ENCODE results near the gene NUDCD3.
A peak's percentile ranks its signal among the peaks of the same experiment; 100 is the strongest.

Gene NUDCD3

DNA sequence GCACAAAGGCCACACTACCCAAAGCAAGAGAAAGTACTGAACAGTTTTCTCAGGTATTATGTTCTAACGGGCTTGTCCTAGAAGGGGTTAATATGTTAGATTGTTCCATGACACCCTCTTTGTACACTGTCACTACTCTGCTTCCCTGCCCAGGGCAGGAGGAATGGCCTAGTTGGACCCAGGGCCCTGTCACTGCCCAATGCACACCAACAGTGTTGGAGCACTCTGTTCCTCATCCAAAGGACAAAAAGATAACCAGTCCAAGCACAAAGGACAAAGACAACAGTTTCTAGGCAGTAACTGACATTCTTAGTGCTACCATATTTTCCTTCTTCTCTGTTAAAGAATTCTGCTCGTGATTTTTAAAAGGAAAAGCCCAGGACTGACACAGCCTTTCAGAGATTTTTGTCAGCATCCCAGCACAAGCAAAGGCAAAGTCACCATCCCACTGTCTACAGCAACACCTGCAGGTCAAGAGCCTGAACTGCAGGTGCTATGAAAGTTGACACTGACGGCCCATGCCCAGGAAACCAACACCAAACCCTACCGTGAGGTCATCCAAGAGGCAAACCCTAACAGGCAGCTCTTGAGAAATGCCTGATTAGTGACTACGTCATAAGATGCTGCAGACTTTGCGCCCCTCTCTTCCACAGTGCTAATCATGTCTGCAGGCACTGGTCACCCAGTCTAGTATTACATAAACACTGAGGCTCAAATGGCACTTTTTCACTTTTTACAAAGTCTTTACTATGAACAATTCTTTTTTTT lies 13.2 kb downstream of the NUDCD3 start:
- peak; percentile 62 for DNase-seq

DNA sequence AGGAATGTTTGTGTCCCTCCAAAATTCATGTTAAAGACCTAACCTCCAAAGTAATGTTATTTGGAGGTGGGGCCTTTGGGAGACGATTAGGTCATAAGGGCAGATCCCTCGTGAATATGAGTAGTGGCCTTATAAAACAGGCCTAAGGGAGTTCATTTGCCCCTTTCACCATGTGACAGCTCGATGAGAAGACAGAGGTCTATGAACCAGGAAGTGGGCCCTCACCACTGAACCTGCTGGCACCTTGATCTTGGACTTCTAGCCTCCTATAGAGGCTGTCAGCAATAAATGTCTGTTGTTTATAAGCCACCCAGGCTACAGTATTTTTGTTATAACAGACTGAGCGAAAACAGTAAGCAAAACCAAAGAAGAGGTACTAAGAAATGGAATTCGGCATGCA lies 14.1 kb downstream of the NUDCD3 start:
- no peak for DNase-seq

DNA sequence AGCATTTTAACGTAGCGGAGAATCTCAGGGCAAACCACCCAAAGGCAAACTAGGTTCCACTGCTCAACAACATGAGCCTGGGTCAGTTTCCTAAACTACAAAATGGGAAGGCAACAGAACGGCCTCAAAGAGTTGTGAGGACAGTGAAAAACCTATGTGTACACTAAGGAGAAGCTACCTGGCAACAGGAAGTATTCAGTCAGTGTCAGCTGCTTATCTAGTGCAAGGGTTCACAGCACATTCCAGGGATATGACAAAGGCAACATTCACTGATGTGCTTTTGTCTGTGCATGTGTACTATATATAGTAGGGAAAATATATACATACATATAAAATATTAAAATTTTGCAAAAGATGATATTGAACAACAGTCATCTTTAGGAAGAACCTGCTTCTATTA lies 17.2 kb downstream of the NUDCD3 start:
- DNase-seq, result no peak

DNA sequence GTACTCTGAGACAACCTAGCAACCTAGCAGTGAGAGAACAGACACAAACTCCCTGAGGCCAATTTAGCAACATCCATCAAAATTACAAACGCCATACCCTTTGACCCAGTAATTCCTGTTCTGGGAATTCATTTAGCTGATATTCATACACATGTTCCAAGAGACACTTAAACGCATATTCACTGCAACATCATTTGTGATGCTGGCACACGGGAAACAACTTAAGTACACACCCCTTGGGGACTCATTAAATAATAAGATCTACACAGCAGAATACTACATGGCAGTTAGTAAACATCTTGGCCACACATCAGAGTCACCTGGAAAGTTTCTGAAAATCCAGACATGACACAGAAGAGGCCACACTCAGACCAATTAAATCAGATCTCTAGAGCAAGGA lies 17.6 kb downstream of the NUDCD3 start:
- no peak for DNase-seq

DNA sequence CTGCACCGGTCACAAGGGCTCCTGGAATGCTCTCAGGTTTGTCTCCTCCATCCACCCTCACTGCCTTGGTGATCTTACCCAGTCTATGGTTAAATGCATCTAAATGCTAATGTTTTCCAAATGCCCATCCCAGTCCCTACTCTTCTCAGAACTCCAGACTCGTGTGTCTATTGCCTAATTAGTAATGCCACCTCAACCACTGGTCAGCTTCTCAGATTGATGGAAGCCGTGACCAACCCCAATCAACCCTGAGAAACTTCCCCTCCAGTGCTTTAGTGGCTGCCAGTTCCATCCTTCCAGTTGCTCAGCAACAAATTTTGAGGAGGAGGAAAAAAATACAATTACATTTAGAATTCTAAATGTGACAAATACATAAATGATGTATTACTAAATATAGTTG lies 18.6 kb downstream of the NUDCD3 start:
- no peak for DNase-seq

DNA sequence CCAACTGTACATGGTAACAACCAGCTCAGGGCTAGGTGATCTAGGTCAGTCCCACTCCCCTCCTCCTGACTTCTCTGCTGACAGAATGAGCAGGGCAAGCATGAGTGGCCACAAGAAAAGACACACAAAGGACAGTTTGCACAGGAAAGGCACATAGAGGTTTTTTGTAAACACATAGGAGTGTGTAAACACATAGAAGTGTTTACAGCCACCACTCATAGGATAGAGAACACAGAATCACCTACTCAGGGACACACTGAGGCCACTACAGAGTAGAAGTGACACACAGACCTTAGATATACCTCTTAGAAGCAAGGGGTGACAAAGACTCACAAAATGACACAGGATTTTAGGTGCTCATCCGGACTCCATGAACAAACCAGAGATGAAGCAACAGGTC lies 19.0 kb downstream of the NUDCD3 start:
- DNase-seq, result no peak

DNA sequence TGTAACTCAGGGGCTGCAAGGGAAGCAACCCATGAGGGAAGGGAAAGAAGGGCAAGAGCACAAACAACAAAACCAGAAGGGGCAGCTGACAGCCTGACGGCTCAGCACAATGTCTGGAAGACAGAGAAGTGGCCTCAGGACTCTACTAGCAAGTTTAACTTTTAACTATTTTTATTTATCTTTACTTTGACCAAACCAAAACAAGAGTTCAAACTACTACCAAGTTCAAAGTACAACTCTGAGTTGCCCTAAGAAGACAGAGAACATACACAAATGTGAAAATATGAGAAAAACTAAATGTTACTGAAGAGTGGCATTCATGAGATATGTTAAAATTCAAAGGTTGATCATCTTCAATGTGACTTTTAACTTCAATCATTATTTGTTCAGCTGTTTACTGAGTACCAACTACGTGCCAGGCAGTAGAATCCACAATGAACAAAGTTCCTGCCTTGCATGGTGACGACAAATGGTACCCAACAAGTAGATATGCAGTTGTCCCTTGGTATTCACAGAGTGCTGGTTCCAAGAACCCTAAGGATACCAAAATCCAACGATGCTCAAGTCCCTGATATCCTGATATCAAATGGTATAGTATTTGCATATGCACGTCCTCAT lies 19.7 kb downstream of the NUDCD3 start:
- no peak for DNase-seq

DNA sequence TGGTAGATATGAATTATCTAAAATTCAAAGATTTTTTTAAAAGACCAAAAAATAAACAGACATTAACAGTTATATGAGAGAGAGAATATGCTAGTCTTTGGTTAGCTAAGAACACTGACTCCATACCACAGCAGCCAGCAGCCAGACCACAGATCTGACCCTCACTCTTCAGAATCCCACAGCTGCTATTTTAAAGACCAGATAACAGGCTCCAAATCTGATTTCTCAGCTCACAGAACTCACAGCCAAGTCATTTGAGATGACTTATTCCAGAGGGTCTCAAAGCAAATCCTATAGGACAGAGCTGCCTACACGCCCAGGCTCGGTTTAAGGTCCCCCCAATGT lies 20.4 kb downstream of the NUDCD3 start:
- no peak for DNase-seq

DNA sequence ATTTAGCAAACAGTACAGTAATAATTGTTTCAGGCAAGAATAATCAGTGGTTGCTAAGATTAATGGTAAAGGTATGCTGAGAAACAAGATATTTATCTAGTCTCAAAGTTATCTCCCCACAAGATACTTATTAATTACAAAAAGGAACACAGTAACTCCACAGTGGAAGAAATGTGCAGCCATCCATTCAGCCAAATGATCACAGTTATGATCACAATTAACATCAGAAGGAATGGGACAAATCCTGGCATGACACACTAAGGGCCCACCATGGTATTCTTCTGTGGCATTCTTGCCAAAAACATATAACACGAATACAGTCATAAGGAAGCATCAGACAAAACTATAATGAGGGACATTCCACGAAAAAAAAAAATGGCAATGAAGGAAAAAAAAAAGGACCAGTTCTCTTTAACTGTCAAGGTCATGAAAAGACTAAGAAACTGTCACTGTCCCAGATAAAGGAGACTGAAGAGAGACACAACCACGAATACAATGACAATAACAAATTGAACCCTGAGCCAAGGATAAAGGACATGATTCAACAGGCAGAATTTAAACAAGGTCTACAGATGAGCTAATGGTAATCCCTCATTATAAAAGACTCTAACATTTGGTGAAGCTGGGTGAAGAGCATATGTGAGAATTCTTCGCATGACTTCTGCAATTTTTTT lies 20.9 kb downstream of the NUDCD3 start:
- no peak for DNase-seq

DNA sequence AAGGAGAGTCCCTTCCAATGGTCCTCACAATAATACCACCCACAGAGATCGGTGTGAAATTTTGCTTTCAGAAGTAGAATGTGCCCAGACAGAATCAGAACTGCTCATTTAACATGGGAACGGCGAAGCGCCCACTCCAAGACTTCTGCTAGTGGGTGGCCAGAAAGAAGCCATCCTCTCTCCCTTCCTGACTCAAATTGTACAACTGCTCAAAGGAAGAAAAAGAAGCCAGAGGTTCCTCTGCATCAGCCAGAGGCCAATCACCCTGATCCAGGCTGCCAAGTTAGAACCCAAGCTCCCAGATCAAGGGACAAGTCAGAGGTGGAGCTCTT lies 23.3 kb downstream of the NUDCD3 start:
- DNase-seq, result no peak

DNA sequence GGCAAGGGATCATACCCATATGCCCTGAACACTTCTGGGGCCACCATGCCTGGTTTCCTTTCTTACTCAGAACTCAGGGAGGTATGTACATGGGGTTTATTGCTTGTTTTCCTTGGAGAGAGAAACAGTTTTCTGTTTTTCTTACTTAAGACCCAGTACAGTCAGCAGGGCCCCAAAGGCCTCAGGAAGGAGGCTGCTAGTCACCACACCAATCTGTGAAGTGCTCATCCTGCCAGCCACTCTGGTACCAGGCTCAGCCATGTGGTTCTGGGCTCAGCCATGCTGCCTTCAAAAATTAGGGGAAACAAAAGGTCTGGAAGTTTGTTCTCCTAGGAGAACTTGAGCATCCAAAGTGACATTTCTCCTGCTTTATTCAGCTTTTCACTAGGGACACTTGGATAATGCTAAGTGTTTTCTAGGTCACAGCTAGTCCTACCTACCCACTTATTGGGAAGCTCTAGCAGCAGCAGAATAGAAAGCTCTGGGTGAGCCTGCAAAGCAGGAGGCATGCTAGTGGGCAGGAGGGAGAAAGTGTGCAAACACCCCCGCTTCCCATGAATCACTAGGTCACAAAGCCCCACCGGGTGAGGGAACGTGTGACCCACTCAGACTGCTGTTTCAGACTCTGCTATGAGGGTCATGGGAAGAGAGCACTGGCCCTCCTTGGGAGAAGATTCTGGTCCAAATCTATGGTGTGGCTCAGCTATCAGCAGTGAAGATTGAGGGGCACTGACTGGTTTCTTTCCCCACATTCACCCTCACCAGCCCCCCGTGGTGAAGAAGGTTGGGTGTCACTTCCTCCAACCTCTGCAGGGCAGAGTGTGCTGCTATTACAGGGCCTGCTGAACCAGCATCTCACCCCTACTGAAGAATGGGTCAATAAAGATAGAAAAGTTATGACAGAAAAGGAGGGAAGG lies 23.9 kb downstream of the NUDCD3 start:
- DNase-seq, result no peak

DNA sequence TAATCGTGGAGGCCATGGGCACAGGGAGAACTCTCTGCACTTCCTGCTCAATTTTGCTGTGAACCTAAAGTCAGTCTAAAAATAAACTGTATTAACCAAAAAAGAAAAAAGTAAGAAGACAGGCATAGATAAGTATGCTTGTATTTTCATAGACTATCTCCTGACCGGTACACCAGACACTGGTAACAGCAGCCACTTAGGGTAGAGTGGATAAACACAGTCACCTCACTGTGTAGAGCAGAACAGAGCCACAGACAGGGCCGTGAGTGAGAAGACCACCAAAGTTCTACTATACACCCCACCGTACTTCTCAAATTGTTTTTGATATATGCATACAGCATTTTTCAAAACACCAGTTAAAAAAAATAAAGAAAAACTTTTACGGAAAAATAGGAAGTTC lies 25.0 kb downstream of the NUDCD3 start:
- no peak for DNase-seq

DNA sequence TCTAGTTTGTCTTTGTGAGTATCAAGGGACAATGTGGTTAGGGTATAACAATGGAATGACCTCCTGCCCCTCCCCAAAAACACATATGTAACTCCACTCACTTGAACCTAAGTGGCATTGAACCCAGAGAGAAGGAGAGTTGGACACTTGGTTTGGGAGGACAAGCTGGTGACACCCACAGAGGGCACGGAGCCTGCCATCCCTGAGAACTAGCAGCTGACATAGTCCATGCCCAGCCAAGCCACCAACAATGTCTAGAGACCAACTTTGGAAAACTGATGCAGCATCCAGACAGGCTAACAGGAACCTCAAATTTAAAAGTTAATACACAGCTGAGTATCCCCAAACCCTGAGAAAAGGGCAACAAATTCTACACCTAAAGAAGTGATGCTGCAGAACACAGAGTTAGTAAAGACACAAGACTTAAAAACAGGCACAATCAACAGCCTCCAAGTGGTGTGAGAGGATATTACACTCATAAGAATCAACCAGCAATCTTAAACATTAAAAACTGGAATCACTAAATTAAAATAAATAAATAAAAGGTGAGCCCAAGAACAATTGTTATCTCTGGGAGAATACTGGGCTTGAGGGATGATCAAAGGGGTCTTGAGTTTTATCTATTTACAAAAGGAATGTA lies 27.2 kb downstream of the NUDCD3 start:
- no peak for DNase-seq

DNA sequence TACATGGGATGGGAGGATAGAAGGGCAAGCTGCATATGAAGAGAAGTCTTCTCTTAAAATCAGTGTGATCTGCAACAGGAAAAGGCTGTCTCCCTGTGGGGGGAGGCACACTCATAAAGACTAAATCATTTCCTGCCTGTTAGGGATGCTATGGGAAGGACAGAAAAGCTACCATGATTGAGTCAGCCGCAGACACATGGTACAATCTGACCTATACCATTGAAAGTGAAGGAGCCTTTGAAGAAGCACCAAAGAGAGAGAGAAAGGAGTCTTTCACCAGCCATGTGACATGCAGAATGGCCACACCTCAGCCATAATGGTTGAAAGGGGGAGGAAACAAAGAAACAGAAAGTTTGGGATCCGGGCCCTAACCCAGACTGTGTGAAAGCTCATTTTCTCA lies 29.1 kb downstream of the NUDCD3 start:
- peak; percentile 27 for DNase-seq

DNA sequence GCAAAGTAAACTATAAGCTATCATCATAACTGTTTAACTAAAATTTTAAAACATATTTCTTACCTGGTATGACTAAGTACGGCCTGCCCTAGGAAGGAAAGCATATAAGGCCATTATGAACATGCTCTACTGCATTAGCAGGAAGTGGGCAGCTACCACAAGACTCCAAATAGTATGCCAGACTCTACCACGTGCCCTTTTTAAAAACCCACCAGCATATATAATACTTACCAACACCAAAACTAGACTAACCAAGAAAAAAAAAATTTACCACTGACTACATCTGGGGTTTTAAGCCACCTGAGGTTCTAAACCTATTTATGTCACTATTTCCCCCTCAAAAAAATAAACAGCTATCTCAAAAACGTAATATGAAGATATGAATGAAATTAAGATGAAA lies 30.1 kb downstream of the NUDCD3 start:
- DNase-seq, result peak; percentile 54

DNA sequence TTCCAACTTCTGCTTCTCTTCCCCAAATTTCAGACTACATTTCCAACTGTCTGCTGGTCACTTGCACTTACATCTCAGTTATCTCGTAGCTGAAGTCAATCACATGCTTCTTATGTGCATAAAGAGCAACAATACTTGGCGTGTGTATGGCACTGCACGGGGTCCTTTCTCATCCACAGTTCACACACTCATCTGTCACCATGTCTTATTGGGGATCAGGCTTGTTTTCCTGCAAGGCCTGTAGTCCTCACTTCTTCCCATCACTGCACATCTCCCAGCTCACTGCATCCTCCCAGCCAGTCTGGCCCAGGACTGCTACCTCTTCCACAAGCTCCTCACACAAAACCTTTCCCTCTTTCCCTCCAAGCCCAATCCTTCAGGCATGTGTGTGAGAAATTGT lies 35.3 kb downstream of the NUDCD3 start:
- DNase-seq, result no peak

DNA sequence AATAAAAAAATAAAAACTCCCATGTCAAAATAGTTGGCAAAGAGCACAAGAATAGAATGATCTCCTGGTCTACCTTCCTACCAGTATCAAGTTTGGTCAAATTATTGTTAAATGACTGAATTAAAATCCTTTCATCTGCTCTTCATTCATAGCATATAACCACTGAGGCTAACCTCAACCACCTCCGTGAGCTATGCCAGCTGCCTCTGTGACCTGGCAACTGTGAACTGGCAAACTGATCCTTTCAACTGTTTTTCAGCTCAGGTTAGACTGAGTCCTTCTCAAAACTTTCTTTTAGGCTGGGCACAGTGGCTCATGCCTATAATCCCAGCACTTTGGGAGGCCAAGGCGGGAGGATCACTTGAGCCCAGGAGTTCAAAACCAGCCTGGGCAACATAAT lies 36.1 kb downstream of the NUDCD3 start:
- DNase-seq, result no peak

DNA sequence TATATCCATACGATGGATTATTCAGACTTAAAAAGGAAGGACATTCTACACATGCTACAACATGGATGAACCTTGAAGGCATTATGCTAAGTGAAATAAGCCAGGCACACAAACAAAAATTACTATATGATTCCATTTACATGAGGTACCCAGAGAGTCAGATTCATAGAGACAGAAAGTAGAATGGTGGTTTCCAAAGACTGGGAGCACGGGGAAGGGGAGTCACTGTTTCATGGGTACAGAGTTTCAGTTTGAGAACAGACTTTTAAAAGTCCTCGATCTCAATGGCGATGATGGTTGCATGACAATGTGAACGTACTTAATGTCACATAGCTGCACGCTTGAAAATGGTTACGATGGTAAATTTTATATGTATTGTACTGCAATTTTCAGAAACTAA lies 39.3 kb downstream of the NUDCD3 start:
- DNase-seq, result no peak

DNA sequence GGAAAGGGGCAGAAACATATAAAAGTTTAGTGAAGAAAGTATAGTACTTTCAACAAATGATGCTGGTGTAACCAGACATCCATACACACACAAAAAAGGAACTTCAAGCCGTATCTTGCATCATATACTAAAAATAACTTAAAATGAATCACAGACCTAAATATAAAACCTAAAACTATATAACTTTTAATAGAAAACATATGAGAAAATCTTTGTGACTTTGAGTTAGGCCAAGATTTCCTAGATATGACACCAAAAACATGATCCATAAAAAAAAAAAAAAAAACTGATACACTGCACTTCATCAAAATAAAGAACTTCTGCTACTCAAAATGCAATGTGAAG lies 40.9 kb downstream of the NUDCD3 start:
- DNase-seq, result no peak

DNA sequence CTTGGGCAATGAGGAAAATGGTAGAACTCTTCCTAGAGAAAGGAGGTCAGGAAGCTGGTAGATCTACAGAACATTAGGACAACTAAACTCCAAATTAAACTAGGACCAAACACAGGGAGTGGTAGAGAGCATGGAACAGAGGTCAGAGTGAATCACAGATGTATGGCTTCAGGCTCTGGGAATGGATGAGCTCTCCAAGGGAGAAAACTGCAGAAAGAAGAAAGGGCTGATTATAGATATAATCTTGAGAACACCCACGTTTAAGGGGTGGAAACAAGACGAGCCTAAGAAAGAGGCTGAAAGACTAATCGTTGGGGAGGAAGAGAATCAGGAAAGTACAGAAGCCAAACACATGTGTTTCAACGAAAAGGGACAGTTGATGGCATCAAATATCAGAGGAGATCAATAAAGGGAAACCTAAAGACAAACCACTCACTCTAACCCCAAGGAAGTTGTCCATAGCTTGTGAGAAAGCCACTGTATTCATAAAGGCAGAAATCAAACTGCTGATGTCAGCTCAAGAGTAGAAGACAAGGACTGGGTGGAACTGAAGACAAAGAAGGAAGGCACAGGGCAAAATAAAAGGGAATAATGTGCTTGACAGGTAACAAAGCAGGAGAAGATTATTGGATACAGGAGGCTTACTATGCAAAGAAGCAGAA lies 41.4 kb downstream of the NUDCD3 start:
- DNase-seq, result no peak

DNA sequence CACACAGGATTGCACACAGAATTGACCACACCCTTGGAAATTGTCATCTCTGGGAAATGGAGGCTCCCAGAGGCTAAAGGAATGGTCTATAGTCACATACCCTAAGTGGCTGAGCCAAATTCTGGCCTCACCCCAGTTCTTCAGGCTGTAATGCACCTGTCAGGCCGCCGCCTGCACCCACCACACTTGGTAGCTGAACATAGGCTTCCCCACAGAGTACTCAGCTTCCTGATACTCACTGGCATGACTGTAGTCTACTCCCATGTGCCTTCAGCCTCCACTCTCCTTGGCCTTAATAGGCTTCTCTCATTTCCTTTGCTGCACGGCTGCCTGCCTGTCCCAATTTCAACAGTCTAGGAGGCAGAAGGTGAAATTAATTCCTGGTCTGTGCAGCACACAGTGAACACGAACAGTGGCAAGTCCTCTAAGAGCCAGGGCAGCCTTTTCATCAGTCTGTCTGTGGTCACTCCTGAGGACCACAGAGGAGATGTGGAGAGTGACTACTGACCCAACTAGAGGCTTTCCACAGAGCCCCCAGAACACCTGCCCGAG lies 42.5 kb downstream of the NUDCD3 start:
- no peak for DNase-seq

DNA sequence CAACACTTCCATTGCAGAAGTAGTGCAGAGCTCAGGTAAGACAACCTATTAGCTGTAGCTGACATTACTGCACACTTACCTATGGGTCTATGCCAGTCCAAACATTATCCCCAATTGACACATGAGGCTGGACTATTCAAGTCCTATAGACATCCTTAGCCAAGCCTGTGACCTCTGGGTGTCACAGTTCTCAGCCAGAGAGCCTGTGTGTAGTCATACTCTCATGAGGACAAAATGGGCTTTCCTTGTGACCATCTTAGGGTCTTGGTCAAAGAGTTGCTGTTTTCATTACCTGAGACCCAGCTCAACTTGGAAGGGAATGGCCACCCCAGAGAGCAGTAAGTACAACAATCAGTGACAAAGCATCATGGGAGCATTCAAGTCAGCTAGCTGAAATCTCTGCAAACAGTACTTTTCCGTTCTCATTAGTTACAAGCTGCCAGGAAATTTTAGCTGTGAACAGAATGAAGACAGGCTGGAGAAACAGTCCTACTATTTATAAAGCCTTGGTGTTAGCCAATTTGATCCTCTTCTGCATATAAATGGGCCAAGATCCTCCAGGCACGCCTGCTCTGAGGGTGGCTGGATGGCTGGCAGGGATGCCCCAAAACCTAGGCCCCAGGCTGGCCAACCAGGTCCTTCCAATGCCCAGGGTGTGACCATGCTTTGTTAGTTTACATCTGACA lies 44.3 kb downstream of the NUDCD3 start:
- DNase-seq, result no peak

All from stimulated activated CD4-positive, alpha-beta T cell treated with anti-CD3 and anti-CD28 coated beads, Interleukin-4, amount 100 ng/mL, for 24 hours (primary cell).